SU-DHL-6 (cell line): ENCODE data around the gene ABLIM1.

Source experiments
- H2AFZ ChIP-seq: fragments of 200-600 bp; sonication (generic); 2 replicates; pipeline ENCODE4 v1.6.1; 2014; ENCODE audit warnings: low read depth, mild to moderate bottlenecking, moderate library complexity, mixed read lengths, antibody characterized with exemption, low read length; ENCODE audit not compliant: severe bottlenecking
- H3F3A ChIP-seq: fragments of 200-600 bp; shearing (Covaris generic); 2 replicates; pipeline ENCODE4 v1.6.0; 2016; ENCODE audit warnings: antibody characterized with exemption, mild to moderate bottlenecking; ENCODE audit not compliant: insufficient read depth
- H3K27ac ChIP-seq: fragments of 200-600 bp; sonication (generic); 2 replicates; pipeline ENCODE4 v1.5.1; 2016; ENCODE audit warnings: low read depth, mild to moderate bottlenecking, low read length, moderate library complexity, mixed read lengths
- H3K27me3 ChIP-seq: fragments of 200-600 bp; sonication (generic), shearing (Covaris generic); 2 replicates; pipeline ENCODE4 v1.6.0; 2014; ENCODE audit warnings: mild to moderate bottlenecking, low read length
- H3K36me3 ChIP-seq: fragments of 200-600 bp; sonication (generic); 2 replicates; pipeline ENCODE4 v1.6.1; 2014; ENCODE audit warnings: mild to moderate bottlenecking, low read length, mixed read lengths
- H3K4me2 ChIP-seq: fragments of 300-600, 200-600 bp; shearing (Covaris generic), sonication (generic); 2 replicates; pipeline ENCODE4 v1.6.0; 2014; ENCODE audit warnings: low read length, low read depth, mild to moderate bottlenecking; ENCODE audit not compliant: poor library complexity, severe bottlenecking
- H3K4me3 ChIP-seq: fragments of 200-600 bp; sonication (generic); 2 replicates; pipeline ENCODE4 v1.5.1; 2014; ENCODE audit warnings: antibody characterized with exemption, low read length, mild to moderate bottlenecking, mixed read lengths; ENCODE audit not compliant: insufficient read depth, poor library complexity, severe bottlenecking
- H3K79me2 ChIP-seq: fragments of 200-600 bp; sonication (generic); 2 replicates; pipeline ENCODE4 v1.6.1; 2014; ENCODE audit warnings: mild to moderate bottlenecking, low read length, moderate library complexity; ENCODE audit not compliant: insufficient read depth
- H3K9ac ChIP-seq: fragments of 200-600 bp; sonication (generic); 2 replicates; pipeline ENCODE4 v1.7.0; 2014; ENCODE audit warnings: mild to moderate bottlenecking, low read length
- H3K9me2 ChIP-seq: fragments of 200-600 bp; sonication (generic); replicated peaks from 2 replicates; pipeline ENCODE4 v1.6.1; 2014; ENCODE audit warnings: low read length; ENCODE audit not compliant: insufficient read depth
- H3K9me3 ChIP-seq: fragments of 200-600 bp; sonication (generic); 2 replicates; pipeline ENCODE4 v1.6.1; 2014; ENCODE audit warnings: low read length, mixed read lengths; ENCODE audit not compliant: insufficient read depth
- H4K20me1 ChIP-seq: fragments of 200-600 bp; sonication (generic); 2 replicates; pipeline ENCODE4 v1.6.1; 2014; ENCODE audit warnings: low read depth, mild to moderate bottlenecking, antibody characterized with exemption, low read length, moderate library complexity, mixed read lengths
- CTCF ChIP-seq: fragments of 200-600 bp; sonication (generic); IDR thresholded peaks from one replicate; pipeline ENCODE4 v1.5.1; 2017; ENCODE audit warnings: antibody characterized with exemption, mild to moderate bottlenecking, low read length, moderate library complexity; ENCODE audit not compliant: insufficient read depth, poor library complexity, severe bottlenecking
- EZH2phosphoT487 ChIP-seq: fragments of 200-600 bp; sonication (generic), shearing (Covaris generic); conservative IDR thresholded peaks from 2 replicates; pipeline ENCODE4 v1.6.1; 2018; ENCODE audit warnings: mild to moderate bottlenecking, antibody characterized with exemption, low read length, moderate library complexity, mixed read lengths

ABLIM1 gene

GRCh38 chr10:114394531-114394930, 263.5 kb downstream of the ABLIM1 start:
- Histone ChIP-seq H3K9me2 (no peaks in the 10 kb centered on the region), H3F3A (no peaks in the 10 kb centered on the region), H3K9ac (no peak overlapping the region), H3K79me2 (no peaks in the 10 kb centered on the region), H3K36me3 (no peaks in the 10 kb centered on the region), H3K4me3 (no peak overlapping the region), H4K20me1 (no peaks in the 10 kb centered on the region), H2AFZ (no peak overlapping the region), H3K4me2 (no peak overlapping the region), H3K9me3 (no peaks in the 10 kb centered on the region), H3K27ac (no peak overlapping the region), H3K27me3 (no peaks in the 10 kb centered on the region)
- TF ChIP-seq CTCF: no peak
- TF ChIP-seq EZH2phosphoT487: no peak

- Histone ChIP-seq H2AFZ (no peak overlapping the region), H3K4me2 (no peak overlapping the region), H3K9ac (no peak overlapping the region)
Measured at GRCh38 chr10:114393886-114394285, 264.2 kb downstream of the ABLIM1 start.

GRCh38 chr10:114393482-114393881, 264.6 kb downstream of the ABLIM1 start:
- Histone ChIP-seq H4K20me1 (no peaks in the 10 kb centered on the region), H3K9ac (no peak overlapping the region), H3K79me2 (no peaks in the 10 kb centered on the region), H3K9me2 (no peaks in the 10 kb centered on the region), H2AFZ (no peak overlapping the region), H3K27ac (no peak overlapping the region), H3K4me2 (no peak overlapping the region), H3K27me3 (no peaks in the 10 kb centered on the region), H3K4me3 (no peak overlapping the region), H3F3A (no peaks in the 10 kb centered on the region), H3K36me3 (no peaks in the 10 kb centered on the region), H3K9me3 (no peaks in the 10 kb centered on the region)
- TF ChIP-seq EZH2phosphoT487 (no peak), CTCF (no peak)

More at GRCh38 chr10:114393886-114394285, 264.2 kb downstream of the ABLIM1 start:
- no peak overlapping the region for H3K27ac ChIP-seq
- H3K4me3 ChIP-seq: no peak overlapping the region
- H4K20me1 ChIP-seq: no peaks in the 10 kb centered on the region
- no peaks in the 10 kb centered on the region for H3K36me3 ChIP-seq
- no peaks in the 10 kb centered on the region for H3F3A ChIP-seq
- no peaks in the 10 kb centered on the region for H3K9me2 ChIP-seq
- H3K9me3 ChIP-seq: no peaks in the 10 kb centered on the region
- TF ChIP-seq EZH2phosphoT487 (no peak), CTCF (no peak)
- no peaks in the 10 kb centered on the region for H3K79me2 ChIP-seq
- H3K27me3 ChIP-seq: no peaks in the 10 kb centered on the region
